ENCODE measurements around the gene SURF2. TPM values are rescaled to one million over a fixed set of nuclear protein-coding genes. Genes with fewer than 3 reads are reported as not detected.

Gene SURF2
- total RNA-seq, 1 experiment from 2014 or later: 42.0 TPM

DNA sequence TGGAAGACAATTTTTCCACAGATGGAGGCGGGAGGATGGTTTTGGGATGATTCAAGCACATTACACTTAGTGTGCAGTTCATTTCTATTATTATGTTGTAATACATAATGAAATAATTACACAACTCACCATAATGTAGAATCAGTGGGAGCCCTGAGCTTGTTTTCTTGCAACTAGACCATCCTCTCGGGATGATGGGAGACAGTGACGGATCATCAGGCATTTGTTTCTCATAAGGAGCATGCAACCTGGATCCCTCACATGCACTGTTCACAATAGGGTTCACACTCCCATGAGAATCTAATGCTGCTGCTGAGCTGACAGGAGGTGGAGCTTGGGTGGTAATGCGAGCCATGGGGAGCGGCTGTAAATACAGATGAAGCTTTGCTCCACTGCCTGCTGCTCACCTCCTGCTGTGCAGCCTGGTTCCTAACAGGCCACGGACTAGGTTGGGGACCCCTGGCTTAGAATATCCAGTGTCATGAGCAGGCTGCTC, 21.4 kb downstream of the SURF2 start:
- Histone ChIP-seq H3K27ac (ENCODE audit: low read depth, low read length, poor library complexity, severe bottlenecking) (no peak overlapping the region), H3K4me3 (ENCODE audit: low read depth, low read length, poor library complexity, severe bottlenecking) (no peak overlapping the region), H3K4me1 (ENCODE audit: insufficient read depth, low read length, poor library complexity, severe bottlenecking) (peaks cover 21% of the 10 kb centered on the region), H3K9me3 (ENCODE audit: low read depth, low read length, poor library complexity, severe bottlenecking) (no peaks in the 10 kb centered on the region), H3K27me3 (replicated peaks; ENCODE audit: insufficient read depth, low read depth, low read length, poor library complexity) (no peaks in the 10 kb centered on the region), H3K36me3 (ENCODE audit: insufficient read depth, low read length, poor library complexity, severe bottlenecking) (peaks cover 14% of the 10 kb centered on the region)
- CTCF ChIA-PET: no interaction called here
- intact Hi-C loops (cut with micrococcal nuclease; ENCODE audit: unreplicated experiment): no loop called here
- TF ChIP-seq CTCF (conservative IDR thresholded peaks at IDR 0.05; ENCODE audit: low read depth, low read length) (no peak), EZH2 (IDR thresholded peaks at IDR 0.05; ENCODE audit: borderline replicate concordance, low read depth, low read length, poor library complexity, severe bottlenecking) (no peak)
- POLR2A ChIA-PET (ENCODE audit: low non-redundant PET): interaction anchor here (0.5 kb wide), 1 partner anchor 320 kb away, joined by 6 read pairs; no protein-coding TSS in a partner anchor
- no TSS peak for BruUV-seq (replicated peaks)
- peak; percentile 84 for DNase-seq (ENCODE audit: low spot score)

GRCh38 chr9:133378408-133378962, 22.1 kb downstream of the SURF2 start:
- no peak for TF ChIP-seq EZH2 (IDR thresholded peaks at IDR 0.05; ENCODE audit: borderline replicate concordance, low read depth, low read length, poor library complexity, severe bottlenecking)
- TF ChIP-seq CTCF (conservative IDR thresholded peaks at IDR 0.05; ENCODE audit: low read depth, low read length): no peak
- no peaks in the 10 kb centered on the region for H3K27me3 ChIP-seq (replicated peaks; ENCODE audit: insufficient read depth, low read depth, low read length, poor library complexity)
- no TSS peak for BruUV-seq (replicated peaks)
- H3K36me3 ChIP-seq (ENCODE audit: insufficient read depth, low read length, poor library complexity, severe bottlenecking): peaks cover 7% of the 10 kb centered on the region
- ChIA-PET CTCF (no interaction called here), POLR2A (ENCODE audit: low non-redundant PET) (interaction anchor here (0.5 kb wide), 1 partner anchor 319 kb away, joined by 6 read pairs; no protein-coding TSS in a partner anchor)
- no peaks in the 10 kb centered on the region for H3K9me3 ChIP-seq (ENCODE audit: low read depth, low read length, poor library complexity, severe bottlenecking)
- H3K27ac ChIP-seq (ENCODE audit: low read depth, low read length, poor library complexity, severe bottlenecking): no peak overlapping the region
- intact Hi-C loops (cut with micrococcal nuclease; ENCODE audit: unreplicated experiment): no loop called here
- no peak overlapping the region for H3K4me3 ChIP-seq (ENCODE audit: low read depth, low read length, poor library complexity, severe bottlenecking)
- DNase-seq (ENCODE audit: low spot score): no peak
- peaks cover 21% of the 10 kb centered on the region for H3K4me1 ChIP-seq (ENCODE audit: insufficient read depth, low read length, poor library complexity, severe bottlenecking)

- ChIA-PET POLR2A (ENCODE audit: low non-redundant PET) (no interaction called here), CTCF (interaction anchor here (0.6 kb wide), 1 partner anchor 20 kb away, joined by 6 read pairs; no protein-coding TSS in a partner anchor)
- BruUV-seq (replicated peaks): no TSS peak
- DNase-seq (ENCODE audit: low spot score): no peak
- Histone ChIP-seq H3K4me3 (ENCODE audit: low read depth, low read length, poor library complexity, severe bottlenecking) (no peak overlapping the region), H3K9me3 (ENCODE audit: low read depth, low read length, poor library complexity, severe bottlenecking) (no peaks in the 10 kb centered on the region), H3K27ac (ENCODE audit: low read depth, low read length, poor library complexity, severe bottlenecking) (no peak overlapping the region), H3K4me1 (ENCODE audit: insufficient read depth, low read length, poor library complexity, severe bottlenecking) (peaks cover 21% of the 10 kb centered on the region), H3K27me3 (replicated peaks; ENCODE audit: insufficient read depth, low read depth, low read length, poor library complexity) (no peaks in the 10 kb centered on the region), H3K36me3 (ENCODE audit: insufficient read depth, low read length, poor library complexity, severe bottlenecking) (no peaks in the 10 kb centered on the region)
- intact Hi-C loops (cut with micrococcal nuclease; ENCODE audit: unreplicated experiment): no loop called here
- TF ChIP-seq EZH2 (IDR thresholded peaks at IDR 0.05; ENCODE audit: borderline replicate concordance, low read depth, low read length, poor library complexity, severe bottlenecking) (no peak), CTCF (conservative IDR thresholded peaks at IDR 0.05; ENCODE audit: low read depth, low read length) (no peak)
Observed at GRCh38 chr9:133379153-133380086, 23.1 kb downstream of the SURF2 start.
